Osteoblast (primary cell): Measurements from ENCODE around the gene SIL1. TPM values are rescaled to one million over a fixed set of nuclear protein-coding genes. Genes with fewer than 3 reads are reported as not detected.
A peak's percentile ranks its signal among the peaks of the same experiment; 100 is the strongest.

Experiments
- DNase-seq: peaks from one replicate; pipeline ENCODE4 v3.0.0; 2011; ENCODE audit warnings: low spot score, mixed read lengths; ENCODE audit not compliant: insufficient read length; ENCODE audit errors: missing footprints
- H2AFZ ChIP-seq: 2 replicates; pipeline ENCODE4 v1.6.0; 2011; ENCODE audit warnings: mild to moderate bottlenecking, low read length
- H3K27ac ChIP-seq: 2 replicates; pipeline ENCODE4 v1.5.1; 2011; ENCODE audit warnings: mild to moderate bottlenecking, low read depth, low read length, moderate library complexity
- H3K27me3 ChIP-seq: 2 replicates; pipeline ENCODE4 v1.6.0; 2012; ENCODE audit warnings: mild to moderate bottlenecking, control low read depth, inconsistent platforms, low read length, moderate library complexity; ENCODE audit not compliant: insufficient read depth
- H3K36me3 ChIP-seq: 2 replicates; pipeline ENCODE4 v1.5.1; 2011; ENCODE audit warnings: mild to moderate bottlenecking, low read length, control low read depth, moderate library complexity; ENCODE audit not compliant: insufficient read depth
- H3K4me1 ChIP-seq: 2 replicates; pipeline ENCODE4 v1.5.1; 2011; ENCODE audit warnings: mild to moderate bottlenecking, low read length, control low read depth, moderate library complexity; ENCODE audit not compliant: insufficient read depth
- H3K4me2 ChIP-seq: 2 replicates; pipeline ENCODE4 v1.6.0; 2011; ENCODE audit warnings: mild to moderate bottlenecking, low read length; ENCODE audit not compliant: insufficient read depth
- H3K4me3 ChIP-seq: fragments of 200-600 bp; sonication (generic); 3 replicates; pipeline ENCODE4 v1.5.1; 2012; ENCODE audit warnings: mild to moderate bottlenecking, low read length, inconsistent platforms; ENCODE audit not compliant: insufficient read depth
- H3K79me2 ChIP-seq: 2 replicates; pipeline ENCODE4 v1.6.0; 2012; ENCODE audit warnings: mild to moderate bottlenecking, low read length, control low read depth, inconsistent platforms; ENCODE audit not compliant: insufficient read depth
- H3K9me3 ChIP-seq: 2 replicates; pipeline ENCODE4 v1.5.1; 2011; ENCODE audit warnings: low read depth, low read length, control low read depth
- H4K20me1 ChIP-seq: 2 replicates; pipeline ENCODE4 v1.6.0; 2012; ENCODE audit warnings: mild to moderate bottlenecking, low read length, control low read depth; ENCODE audit not compliant: insufficient read depth
- total RNA-seq: library from RNA; depleted of rRNA; stranded (reverse); fragments of >200 nt; gene quantifications from 2 replicates; pipeline ENCODE4 v1.2.3, GENCODE V29; 2012
- TF ChIP-seq, protein P1 (sequence below): IDR thresholded peaks from 2 replicates; pipeline ENCODE4 v1.5.1; 2011; ENCODE audit warnings: mild to moderate bottlenecking, low read depth, low read length, moderate library complexity; ENCODE audit errors: extremely low read depth

SIL1 gene
- total RNA-seq, 1 donor = 65.1 TPM

GRCh38 chr5:138914338-138914737 lies 283.8 kb downstream of the SIL1 start:
- H3K36me3 ChIP-seq = peaks cover 20% of the 10 kb centered on the region
- TF ChIP-seq, protein P1, sequence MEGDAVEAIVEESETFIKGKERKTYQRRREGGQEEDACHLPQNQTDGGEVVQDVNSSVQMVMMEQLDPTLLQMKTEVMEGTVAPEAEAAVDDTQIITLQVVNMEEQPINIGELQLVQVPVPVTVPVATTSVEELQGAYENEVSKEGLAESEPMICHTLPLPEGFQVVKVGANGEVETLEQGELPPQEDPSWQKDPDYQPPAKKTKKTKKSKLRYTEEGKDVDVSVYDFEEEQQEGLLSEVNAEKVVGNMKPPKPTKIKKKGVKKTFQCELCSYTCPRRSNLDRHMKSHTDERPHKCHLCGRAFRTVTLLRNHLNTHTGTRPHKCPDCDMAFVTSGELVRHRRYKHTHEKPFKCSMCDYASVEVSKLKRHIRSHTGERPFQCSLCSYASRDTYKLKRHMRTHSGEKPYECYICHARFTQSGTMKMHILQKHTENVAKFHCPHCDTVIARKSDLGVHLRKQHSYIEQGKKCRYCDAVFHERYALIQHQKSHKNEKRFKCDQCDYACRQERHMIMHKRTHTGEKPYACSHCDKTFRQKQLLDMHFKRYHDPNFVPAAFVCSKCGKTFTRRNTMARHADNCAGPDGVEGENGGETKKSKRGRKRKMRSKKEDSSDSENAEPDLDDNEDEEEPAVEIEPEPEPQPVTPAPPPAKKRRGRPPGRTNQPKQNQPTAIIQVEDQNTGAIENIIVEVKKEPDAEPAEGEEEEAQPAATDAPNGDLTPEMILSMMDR = no peak
- no peak overlapping the region for H3K4me2 ChIP-seq
- H3K4me3 ChIP-seq = no peak overlapping the region
- no peaks in the 10 kb centered on the region for H3K9me3 ChIP-seq
- no peak for DNase-seq
- peaks cover 18% of the 10 kb centered on the region for H3K4me1 ChIP-seq
- H2AFZ ChIP-seq = no peak overlapping the region
- no peaks in the 10 kb centered on the region for H3K27me3 ChIP-seq
- H3K27ac ChIP-seq = no peak overlapping the region
- peaks cover 17% of the 10 kb centered on the region for H3K79me2 ChIP-seq
- peaks cover 6% of the 10 kb centered on the region for H4K20me1 ChIP-seq

GRCh38 chr5:138913773-138914172 lies 284.4 kb downstream of the SIL1 start:
- Histone ChIP-seq H3K4me1 (peaks cover 18% of the 10 kb centered on the region), H3K27ac (no peak overlapping the region), H3K36me3 (peaks cover 22% of the 10 kb centered on the region), H2AFZ (no peak overlapping the region), H3K9me3 (no peaks in the 10 kb centered on the region), H3K79me2 (peaks cover 15% of the 10 kb centered on the region), H4K20me1 (peaks cover 7% of the 10 kb centered on the region), H3K4me3 (no peak overlapping the region), H3K4me2 (no peak overlapping the region), H3K27me3 (no peaks in the 10 kb centered on the region)
- TF ChIP-seq, protein P1 = no peak
- no peak for DNase-seq

DNA sequence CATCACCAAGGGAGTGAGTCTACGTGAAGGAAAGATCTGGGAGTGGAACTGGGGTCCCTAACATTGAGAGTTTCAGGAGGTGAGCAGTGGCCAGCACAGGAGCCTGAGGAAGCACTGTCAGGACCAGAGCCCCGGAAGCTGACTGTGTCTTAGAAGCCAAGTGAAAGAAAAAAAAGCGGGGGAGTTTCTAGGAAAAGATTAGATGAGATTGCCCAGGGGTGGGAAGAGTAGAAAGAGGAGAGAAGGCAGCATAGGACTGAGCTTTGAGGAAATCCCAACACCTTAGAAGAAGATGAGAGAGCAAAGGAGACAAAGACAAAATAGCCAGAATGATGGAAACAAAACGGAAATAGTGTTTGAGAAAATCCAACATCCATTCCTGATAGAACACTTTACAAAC lies 286.1 kb downstream of the SIL1 start:
- Histone ChIP-seq H2AFZ (no peak overlapping the region), H3K36me3 (peaks cover 24% of the 10 kb centered on the region), H4K20me1 (peaks cover 7% of the 10 kb centered on the region), H3K79me2 (peaks cover 17% of the 10 kb centered on the region), H3K27ac (no peak overlapping the region), H3K27me3 (no peaks in the 10 kb centered on the region), H3K4me1 (peaks cover 18% of the 10 kb centered on the region), H3K9me3 (no peaks in the 10 kb centered on the region), H3K4me3 (no peak overlapping the region), H3K4me2 (no peak overlapping the region)
- TF ChIP-seq, protein P1 = no peak
- DNase-seq = peak; percentile 17

- H3K36me3 ChIP-seq = peaks cover 28% of the 10 kb centered on the region
- H3K9me3 ChIP-seq = no peaks in the 10 kb centered on the region
- H3K27me3 ChIP-seq = no peaks in the 10 kb centered on the region
- peaks cover 18% of the 10 kb centered on the region for H3K4me1 ChIP-seq
- H2AFZ ChIP-seq = no peak overlapping the region
- DNase-seq = peak; percentile 29
- H3K4me3 ChIP-seq = no peak overlapping the region
- TF ChIP-seq, protein P1 = no peak
- peaks cover 7% of the 10 kb centered on the region for H4K20me1 ChIP-seq
- peaks cover 17% of the 10 kb centered on the region for H3K79me2 ChIP-seq
- H3K4me2 ChIP-seq = no peak overlapping the region
- H3K27ac ChIP-seq = peak overlapping the region; percentile 15
These were observed 286.7 kb downstream of the SIL1 start for GRCh38 chr5:138911441-138911840.
